ENCODE data around the gene ARHGAP1. TPM values are rescaled to one million over a fixed set of nuclear protein-coding genes. Genes with fewer than 3 reads are reported as not detected.

ARHGAP1 gene
- total RNA-seq, 3 donors from 2014 or later = 26.5 to 55.7 (median 33.8) TPM

GRCh38 chr11:46723359-46723680 lies 22.9 kb upstream of the ARHGAP1 start:
- no peaks in the 10 kb centered on the region for H3K4me1 ChIP-seq
- no peaks in the 10 kb centered on the region for H3K27me3 ChIP-seq
- peak overlapping the region in 1 of 2 donors; percentile 78 for H3K27ac ChIP-seq
- no peak overlapping the region for H3K4me3 ChIP-seq
- DNase-seq (ENCODE audit: low spot score in 2 of 2) = no peak
- H3K36me3 ChIP-seq = no peaks in the 10 kb centered on the region
- no peaks in the 10 kb centered on the region for H3K9me3 ChIP-seq
- intact Hi-C loops (cut with DNase I; ENCODE audit: low total_unique reads) = no loop called here
- TF ChIP-seq POLR2AphosphoS5 (IDR thresholded peaks at IDR 0.05) (no peak), POLR2A (IDR thresholded peaks at IDR 0.05) (no peak), CTCF (IDR thresholded peaks at IDR 0.05) (no peak)

- Histone ChIP-seq H3K4me1 (no peaks in the 10 kb centered on the region), H3K9me3 (no peaks in the 10 kb centered on the region), H3K27me3 (no peaks in the 10 kb centered on the region), H3K27ac (peak overlapping the region in 1 of 2 donors; percentile 78), H3K36me3 (no peaks in the 10 kb centered on the region), H3K4me3 (no peak overlapping the region)
- TF ChIP-seq CTCF (IDR thresholded peaks at IDR 0.05) (no peak), POLR2A (IDR thresholded peaks at IDR 0.05) (no peak), POLR2AphosphoS5 (IDR thresholded peaks at IDR 0.05) (no peak)
- no peak for DNase-seq (ENCODE audit: low spot score in 2 of 2)
- intact Hi-C loops (cut with DNase I; ENCODE audit: low total_unique reads) = no loop called here
These were observed 22.3 kb upstream of the ARHGAP1 start for GRCh38 chr11:46722566-46723358.

GRCh38 chr11:46721286-46721685 lies 20.9 kb upstream of the ARHGAP1 start:
- TF ChIP-seq POLR2AphosphoS5 (IDR thresholded peaks at IDR 0.05) (no peak), POLR2A (IDR thresholded peaks at IDR 0.05) (no peak), CTCF (IDR thresholded peaks at IDR 0.05) (no peak)
- intact Hi-C loops (cut with DNase I; ENCODE audit: low total_unique reads) = no loop called here
- Histone ChIP-seq H3K4me3 (no peak overlapping the region), H3K36me3 (no peaks in the 10 kb centered on the region), H3K9me3 (no peaks in the 10 kb centered on the region), H3K27me3 (no peaks in the 10 kb centered on the region), H3K4me1 (no peaks in the 10 kb centered on the region), H3K27ac (no peak overlapping the region)
- no peak for DNase-seq (ENCODE audit: low spot score in 2 of 2)

- no peaks in the 10 kb centered on the region for H3K36me3 ChIP-seq
- no peak overlapping the region for H3K4me3 ChIP-seq
- intact Hi-C loops (cut with DNase I; ENCODE audit: low total_unique reads) = no loop called here
- DNase-seq (ENCODE audit: low spot score in 2 of 2) = no peak
- H3K9me3 ChIP-seq = no peaks in the 10 kb centered on the region
- H3K27ac ChIP-seq = no peak overlapping the region
- H3K4me1 ChIP-seq = no peaks in the 10 kb centered on the region
- H3K27me3 ChIP-seq = no peaks in the 10 kb centered on the region
- TF ChIP-seq POLR2AphosphoS5 (IDR thresholded peaks at IDR 0.05) = no peak
- TF ChIP-seq CTCF (IDR thresholded peaks at IDR 0.05) = no peak
- TF ChIP-seq POLR2A (IDR thresholded peaks at IDR 0.05) = no peak
These were observed 19.3 kb upstream of the ARHGAP1 start for GRCh38 chr11:46719543-46720218.

- H3K4me1 ChIP-seq = no peaks in the 10 kb centered on the region
- TF ChIP-seq CTCF (IDR thresholded peaks at IDR 0.05) (no peak), POLR2AphosphoS5 (IDR thresholded peaks at IDR 0.05) (no peak), POLR2A (IDR thresholded peaks at IDR 0.05) (no peak)
- no peaks in the 10 kb centered on the region for H3K9me3 ChIP-seq
- no peaks in the 10 kb centered on the region for H3K27me3 ChIP-seq
- no peak for DNase-seq (ENCODE audit: low spot score in 2 of 2)
- H3K36me3 ChIP-seq = no peaks in the 10 kb centered on the region
- H3K27ac ChIP-seq = no peak within 1 kb of the TSS
- no peak within 1 kb of the TSS for H3K4me3 ChIP-seq
- intact Hi-C loops (cut with DNase I; ENCODE audit: low total_unique reads) = no loop called here
These were observed 18.7 kb upstream of the ARHGAP1 start, which contains the start of gene F2 for GRCh38 chr11:46719048-46719542. TSS of gene F2 (plus strand) at chr11:46719213. CDS start at chr11:46719236, 23 bp downstream.
